Activated CD4-positive, alpha-beta T cell treated with anti-CD3 and anti-CD28 coated beads for 36 hours (primary cell): ENCODE measurements around the gene RNF113B. TPM values are rescaled to one million over a fixed set of nuclear protein-coding genes. Genes with fewer than 3 reads are reported as not detected.

Source experiments
- ATAC-seq: fragments of 200-7000 bp; cut with Tn5 transposase; one replicate; pipeline ENCODE4 v1.10.0; 2021; ENCODE audit warnings: mild to moderate bottlenecking, moderate library complexity
- CTCF ChIA-PET: fragments of 350-600 bp; sonication (Branson Sonifier 250); formaldehyde crosslinking; loops from one replicate; lab custom pipeline; 2021; ENCODE audit warnings: antibody characterized with exemption; lab: Charles Lee
- POLR2A ChIA-PET: fragments of 350-600 bp; sonication (Branson Sonifier 250); formaldehyde crosslinking; loops from one replicate; lab custom pipeline; 2021; ENCODE audit warnings: antibody characterized with exemption, inconsistent platforms; lab: Charles Lee
- DNase-seq: peaks from one replicate; pipeline ENCODE4 v3.0.0-alpha.2; 2020
- H3K27ac Mint-ChIP-seq: one replicate; pipeline ENCODE4 v1.8.0; 2021; ENCODE audit warnings: mixed read lengths
- H3K27me3 Mint-ChIP-seq: one replicate; pipeline ENCODE4 v1.8.0; 2021; ENCODE audit warnings: mixed read lengths
- H3K36me3 Mint-ChIP-seq: one replicate; pipeline ENCODE4 v1.8.0; 2021; ENCODE audit warnings: low read depth, mixed read lengths
- H3K4me1 Mint-ChIP-seq: one replicate; pipeline ENCODE4 v1.8.0; 2021; ENCODE audit warnings: mixed read lengths
- H3K4me3 Mint-ChIP-seq: one replicate; pipeline ENCODE4 v1.8.0; 2021; ENCODE audit warnings: mild to moderate bottlenecking, moderate library complexity, mixed read lengths
- H3K9me3 Mint-ChIP-seq: one replicate; pipeline ENCODE4 v1.8.0; 2021; ENCODE audit warnings: low read depth, mixed read lengths
- intact Hi-C, 2 experiments: fragments of 100-400 bp; cut with DNase I in 1 of 2; cut with micrococcal nuclease in 1 of 2; formaldehyde crosslinking; loops; one replicate each; pipeline versions ENCODE4 v1.14.2 to v1.15.1; 2022 to 2024; cut with DNase I, micrococcal nuclease
- total RNA-seq, 2 experiments: library from RNA; stranded (reverse); gene quantifications; one replicate each; pipeline ENCODE4 v1.2.3, GENCODE V29; 2021

RNF113B gene
- total RNA-seq, 2 experiments from 2014 or later = not detected

GRCh38 chr13:98172590-98173422 is 4.3 kb downstream of the RNF113B start:
- intact Hi-C loops = no loop called here
- Mint-ChIP-seq H3K4me3 (no peak overlapping the region), H3K36me3 (no peaks in the 10 kb centered on the region), H3K4me1 (no peaks in the 10 kb centered on the region), H3K27ac (no peak overlapping the region), H3K27me3 (peaks cover 23% of the 10 kb centered on the region), H3K9me3 (no peaks in the 10 kb centered on the region)
- POLR2A ChIA-PET = no interaction called here
- DNase-seq (no peak), ATAC-seq (no peak)
- CTCF ChIA-PET = interaction anchor here (0.7 to 1.2 kb wide), 2 partner anchors 17 to 72 kb away, joined by 3 to 4 read pairs; no protein-coding TSS in a partner anchor

- no peak overlapping the region for H3K4me3 Mint-ChIP-seq
- peaks cover 23% of the 10 kb centered on the region for H3K27me3 Mint-ChIP-seq
- no peak overlapping the region for H3K27ac Mint-ChIP-seq
- intact Hi-C loops = no loop called here
- no peak for ATAC-seq
- H3K9me3 Mint-ChIP-seq = no peaks in the 10 kb centered on the region
- CTCF ChIA-PET = interaction anchor here (0.6 to 1.2 kb wide), 2 partner anchors 18 to 147 kb away, joined by 3 to 5 read pairs; no protein-coding TSS in a partner anchor
- POLR2A ChIA-PET = no interaction called here
- DNase-seq = no peak
- H3K36me3 Mint-ChIP-seq = no peaks in the 10 kb centered on the region
- H3K4me1 Mint-ChIP-seq = no peaks in the 10 kb centered on the region
These were observed 5.0 kb downstream of the RNF113B start for GRCh38 chr13:98171900-98172589.

GRCh38 chr13:98169331-98169730 is 7.7 kb downstream of the RNF113B start:
- intact Hi-C loops = no loop called here
- no peak for DNase-seq
- Mint-ChIP-seq H3K27ac (no peak overlapping the region), H3K4me1 (no peaks in the 10 kb centered on the region), H3K4me3 (no peak overlapping the region), H3K36me3 (no peaks in the 10 kb centered on the region), H3K9me3 (no peaks in the 10 kb centered on the region), H3K27me3 (peaks cover 18% of the 10 kb centered on the region)
- CTCF ChIA-PET = no interaction called here
- no peak for ATAC-seq
- POLR2A ChIA-PET = no interaction called here

- no peaks in the 10 kb centered on the region for H3K4me1 Mint-ChIP-seq
- ChIA-PET CTCF (no interaction called here), POLR2A (no interaction called here)
- no peak overlapping the region for H3K4me3 Mint-ChIP-seq
- no peak overlapping the region for H3K27ac Mint-ChIP-seq
- no peaks in the 10 kb centered on the region for H3K36me3 Mint-ChIP-seq
- no peak for ATAC-seq
- H3K27me3 Mint-ChIP-seq = peaks cover 3% of the 10 kb centered on the region
- DNase-seq = no peak
- intact Hi-C loops = no loop called here
- H3K9me3 Mint-ChIP-seq = peaks cover 2% of the 10 kb centered on the region
These were observed 14.1 kb downstream of the RNF113B start for GRCh38 chr13:98162935-98163334.

- no peak for DNase-seq
- ChIA-PET POLR2A (no interaction called here), CTCF (no interaction called here)
- Mint-ChIP-seq H3K9me3 (peaks cover 2% of the 10 kb centered on the region), H3K4me1 (no peaks in the 10 kb centered on the region), H3K4me3 (no peak overlapping the region), H3K27me3 (peaks cover 9% of the 10 kb centered on the region), H3K36me3 (no peaks in the 10 kb centered on the region), H3K27ac (no peak overlapping the region)
- ATAC-seq = no peak
- intact Hi-C loops = no loop called here
These were observed 18.7 kb downstream of the RNF113B start for GRCh38 chr13:98158172-98158899.

GRCh38 chr13:98157609-98158008 is 19.5 kb downstream of the RNF113B start:
- Mint-ChIP-seq H3K27ac (no peak overlapping the region), H3K27me3 (peaks cover 13% of the 10 kb centered on the region), H3K9me3 (peaks cover 1% of the 10 kb centered on the region), H3K36me3 (no peaks in the 10 kb centered on the region), H3K4me3 (no peak overlapping the region), H3K4me1 (no peaks in the 10 kb centered on the region)
- ChIA-PET POLR2A (no interaction called here), CTCF (no interaction called here)
- intact Hi-C loops = no loop called here
- no peak for ATAC-seq
- no peak for DNase-seq

- no peak overlapping the region for H3K27ac Mint-ChIP-seq
- ATAC-seq = no peak
- no peaks in the 10 kb centered on the region for H3K36me3 Mint-ChIP-seq
- H3K27me3 Mint-ChIP-seq = peaks cover 16% of the 10 kb centered on the region
- no peak overlapping the region for H3K4me3 Mint-ChIP-seq
- no peaks in the 10 kb centered on the region for H3K4me1 Mint-ChIP-seq
- CTCF ChIA-PET = no interaction called here
- H3K9me3 Mint-ChIP-seq = no peaks in the 10 kb centered on the region
- no peak for DNase-seq
- POLR2A ChIA-PET = no interaction called here
- intact Hi-C loops = no loop called here
These were observed 19.9 kb downstream of the RNF113B start for GRCh38 chr13:98157188-98157587.

GRCh38 chr13:98156259-98156658 is 20.8 kb downstream of the RNF113B start:
- Mint-ChIP-seq H3K4me1 (no peaks in the 10 kb centered on the region), H3K9me3 (no peaks in the 10 kb centered on the region), H3K36me3 (no peaks in the 10 kb centered on the region), H3K27ac (no peak overlapping the region), H3K27me3 (peaks cover 19% of the 10 kb centered on the region), H3K4me3 (no peak overlapping the region)
- CTCF ChIA-PET = interaction anchor here (0.7 kb wide), 1 partner anchor 271 kb away, joined by 3 read pairs; no protein-coding TSS in a partner anchor
- POLR2A ChIA-PET = no interaction called here
- ATAC-seq = no peak
- intact Hi-C loops = no loop called here
- no peak for DNase-seq

GRCh38 chr13:98155475-98156109 is 21.5 kb downstream of the RNF113B start:
- peaks cover 22% of the 10 kb centered on the region for H3K27me3 Mint-ChIP-seq
- no peak overlapping the region for H3K4me3 Mint-ChIP-seq
- intact Hi-C loops = no loop called here
- H3K27ac Mint-ChIP-seq = no peak overlapping the region
- no peaks in the 10 kb centered on the region for H3K4me1 Mint-ChIP-seq
- ChIA-PET POLR2A (no interaction called here), CTCF (no interaction called here)
- ATAC-seq (no peak), DNase-seq (no peak)
- H3K36me3 Mint-ChIP-seq = no peaks in the 10 kb centered on the region
- H3K9me3 Mint-ChIP-seq = no peaks in the 10 kb centered on the region

GRCh38 chr13:98150832-98151479 is 26.1 kb downstream of the RNF113B start:
- no peak for ATAC-seq
- CTCF ChIA-PET = no interaction called here
- no peak for DNase-seq
- H3K4me3 Mint-ChIP-seq = no peak overlapping the region
- POLR2A ChIA-PET = no interaction called here
- no peak overlapping the region for H3K27ac Mint-ChIP-seq
- H3K4me1 Mint-ChIP-seq = no peaks in the 10 kb centered on the region
- intact Hi-C loops = no loop called here
- H3K36me3 Mint-ChIP-seq = no peaks in the 10 kb centered on the region
- H3K27me3 Mint-ChIP-seq = peaks cover 30% of the 10 kb centered on the region
- H3K9me3 Mint-ChIP-seq = no peaks in the 10 kb centered on the region

- H3K27ac Mint-ChIP-seq = no peak overlapping the region
- intact Hi-C loops = no loop called here
- no peak overlapping the region for H3K4me3 Mint-ChIP-seq
- no peaks in the 10 kb centered on the region for H3K36me3 Mint-ChIP-seq
- DNase-seq = no peak
- ChIA-PET POLR2A (no interaction called here), CTCF (no interaction called here)
- H3K27me3 Mint-ChIP-seq = peaks cover 42% of the 10 kb centered on the region
- no peak for ATAC-seq
- H3K9me3 Mint-ChIP-seq = no peaks in the 10 kb centered on the region
- H3K4me1 Mint-ChIP-seq = peaks cover 5% of the 10 kb centered on the region
These were observed 29.5 kb downstream of the RNF113B start for GRCh38 chr13:98147521-98147920.
